ENCODE data around the gene SLIT3. TPM values are rescaled to one million over a fixed set of nuclear protein-coding genes. Genes with fewer than 3 reads are reported as not detected.

Gene SLIT3
- total RNA-seq, 1 donor from 2014 or later: not detected

- DNase-seq (ENCODE audit: low read depth): no peak
Measured at GRCh38 chr5:169272111-169272510, 28.8 kb downstream of the SLIT3 start.

- DNase-seq (ENCODE audit: low read depth): no peak
Measured at GRCh38 chr5:169270827-169271226, 30.1 kb downstream of the SLIT3 start.

- DNase-seq (ENCODE audit: low read depth): no peak
Measured at GRCh38 chr5:169268019-169268418, 32.9 kb downstream of the SLIT3 start.

- DNase-seq (ENCODE audit: low read depth): no peak
Measured at GRCh38 chr5:169265888-169266287, 35.1 kb downstream of the SLIT3 start.

GRCh38 chr5:169263591-169263990 lies 37.3 kb downstream of the SLIT3 start:
- DNase-seq (ENCODE audit: low read depth): no peak

GRCh38 chr5:169260896-169261569 lies 39.9 kb downstream of the SLIT3 start:
- no peak for DNase-seq (ENCODE audit: low read depth)

- no peak for DNase-seq (ENCODE audit: low read depth)
Measured at GRCh38 chr5:169258372-169259000, 42.5 kb downstream of the SLIT3 start.

GRCh38 chr5:169256191-169256590 lies 44.7 kb downstream of the SLIT3 start:
- DNase-seq (ENCODE audit: low read depth): no peak

- DNase-seq (ENCODE audit: low read depth): no peak
Measured at GRCh38 chr5:169253071-169253470, 47.9 kb downstream of the SLIT3 start.

- no peak for DNase-seq (ENCODE audit: low read depth)
Measured at GRCh38 chr5:169251333-169252084, 49.4 kb downstream of the SLIT3 start.

GRCh38 chr5:169250887-169251286 lies 50.1 kb downstream of the SLIT3 start:
- no peak for DNase-seq (ENCODE audit: low read depth)

GRCh38 chr5:169248996-169249395 lies 51.9 kb downstream of the SLIT3 start:
- no peak for DNase-seq (ENCODE audit: low read depth)

- no peak for DNase-seq (ENCODE audit: low read depth)
Measured at GRCh38 chr5:169248550-169248949, 52.4 kb downstream of the SLIT3 start.

GRCh38 chr5:169244812-169245211 lies 56.1 kb downstream of the SLIT3 start:
- no peak for DNase-seq (ENCODE audit: low read depth)

- no peak for DNase-seq (ENCODE audit: low read depth)
Measured at GRCh38 chr5:169243651-169244422, 57.1 kb downstream of the SLIT3 start.

GRCh38 chr5:169242849-169243186 lies 58.1 kb downstream of the SLIT3 start:
- DNase-seq (ENCODE audit: low read depth): no peak

GRCh38 chr5:169242175-169242848 lies 58.6 kb downstream of the SLIT3 start:
- no peak for DNase-seq (ENCODE audit: low read depth)

GRCh38 chr5:169229342-169229892 lies 71.5 kb downstream of the SLIT3 start:
- DNase-seq (ENCODE audit: low read depth): no peak

- DNase-seq (ENCODE audit: low read depth): no peak
Measured at GRCh38 chr5:169226895-169227294, 74.0 kb downstream of the SLIT3 start.

GRCh38 chr5:169225830-169226356 lies 75.0 kb downstream of the SLIT3 start:
- no peak for DNase-seq (ENCODE audit: low read depth)

GRCh38 chr5:169223595-169223953 lies 77.4 kb downstream of the SLIT3 start:
- DNase-seq (ENCODE audit: low read depth): no peak
